Right renal cortex interstitium (tissue), 3 donors: ENCODE measurements around the gene HLA-DPB1. TPM values are rescaled to one million over a fixed set of nuclear protein-coding genes. Genes with fewer than 3 reads are reported as not detected.
"Not testable (repeated sequence)": the region's sequence is repeated elsewhere in the genome, so short reads cannot be mapped to it uniquely, and the experiment has no call there.

Source experiments
- DNase-seq, 3 donors: peaks; one replicate each; pipeline ENCODE4 v3.0.0-alpha.2; 2013; ENCODE audit warnings: low read depth in 3 of 3, low spot score in 2 of 3
- polyA plus RNA-seq, 3 donors: library from polyadenylated mRNA; unstranded; fragments of 120-200 nt; gene quantifications; one replicate each; pipeline ENCODE4 v1.2.1, GENCODE V29; 2013; ENCODE audit not compliant: insufficient read length in 3 of 3

Gene HLA-DPB1
- polyA plus RNA-seq, 3 donors = 17.9 to 27.0 (median 20.0) TPM

DNA sequence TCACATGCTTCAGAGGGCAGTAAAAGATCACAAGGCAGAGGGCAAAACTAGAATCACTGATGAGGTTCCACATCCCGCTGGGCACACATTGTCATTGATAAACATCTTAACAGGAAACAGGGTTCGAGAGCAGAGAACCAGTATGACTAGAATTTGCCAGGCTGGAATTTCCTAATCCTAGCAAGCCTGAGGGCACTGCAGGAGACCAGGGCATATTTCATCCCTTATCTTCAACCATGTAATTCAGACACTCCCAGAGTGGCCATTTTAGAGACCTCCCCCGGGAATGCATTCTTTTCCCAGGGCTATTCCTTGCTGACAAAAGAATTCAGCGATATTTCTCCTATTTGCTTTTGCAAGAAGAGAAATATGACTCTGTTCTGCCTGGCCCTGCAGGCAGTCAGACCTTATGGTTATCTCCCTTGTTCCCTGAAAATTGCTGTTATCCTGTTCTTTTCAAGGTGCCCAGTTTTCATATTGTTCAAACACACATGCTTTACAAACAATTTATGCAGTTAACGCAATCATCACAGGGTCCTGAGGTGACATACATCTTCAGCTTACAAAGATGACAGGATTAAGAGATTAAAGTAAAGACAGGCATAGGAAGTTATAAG, 25.4 kb downstream of the HLA-DPB1 start:
- DNase-seq = not testable (repeated sequence)

GRCh38 chr6:33103776-33104175, 28.0 kb downstream of the HLA-DPB1 start:
- no peak for DNase-seq

DNA sequence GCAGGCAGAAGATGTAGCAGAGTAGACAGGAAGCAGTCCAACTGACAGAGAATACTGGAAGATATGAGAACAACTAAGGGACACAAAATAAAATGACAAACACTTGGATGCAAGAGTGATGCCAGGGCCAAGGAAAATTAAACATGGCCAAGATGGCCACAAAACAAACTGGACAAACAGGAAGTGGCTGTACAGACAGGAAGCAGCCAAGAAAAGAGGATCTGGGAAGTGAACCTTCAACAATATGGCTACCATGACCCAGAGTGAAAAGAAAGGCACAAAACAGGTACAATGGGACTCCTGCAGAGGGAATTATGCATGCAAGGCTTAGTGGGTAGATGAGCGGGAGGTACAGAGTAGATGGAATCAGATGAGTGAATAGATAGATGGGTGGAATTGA, 29.1 kb downstream of the HLA-DPB1 start:
- DNase-seq = no peak

- DNase-seq = no peak
Measured at GRCh38 chr6:33105386-33105785, 29.6 kb downstream of the HLA-DPB1 start.

DNA sequence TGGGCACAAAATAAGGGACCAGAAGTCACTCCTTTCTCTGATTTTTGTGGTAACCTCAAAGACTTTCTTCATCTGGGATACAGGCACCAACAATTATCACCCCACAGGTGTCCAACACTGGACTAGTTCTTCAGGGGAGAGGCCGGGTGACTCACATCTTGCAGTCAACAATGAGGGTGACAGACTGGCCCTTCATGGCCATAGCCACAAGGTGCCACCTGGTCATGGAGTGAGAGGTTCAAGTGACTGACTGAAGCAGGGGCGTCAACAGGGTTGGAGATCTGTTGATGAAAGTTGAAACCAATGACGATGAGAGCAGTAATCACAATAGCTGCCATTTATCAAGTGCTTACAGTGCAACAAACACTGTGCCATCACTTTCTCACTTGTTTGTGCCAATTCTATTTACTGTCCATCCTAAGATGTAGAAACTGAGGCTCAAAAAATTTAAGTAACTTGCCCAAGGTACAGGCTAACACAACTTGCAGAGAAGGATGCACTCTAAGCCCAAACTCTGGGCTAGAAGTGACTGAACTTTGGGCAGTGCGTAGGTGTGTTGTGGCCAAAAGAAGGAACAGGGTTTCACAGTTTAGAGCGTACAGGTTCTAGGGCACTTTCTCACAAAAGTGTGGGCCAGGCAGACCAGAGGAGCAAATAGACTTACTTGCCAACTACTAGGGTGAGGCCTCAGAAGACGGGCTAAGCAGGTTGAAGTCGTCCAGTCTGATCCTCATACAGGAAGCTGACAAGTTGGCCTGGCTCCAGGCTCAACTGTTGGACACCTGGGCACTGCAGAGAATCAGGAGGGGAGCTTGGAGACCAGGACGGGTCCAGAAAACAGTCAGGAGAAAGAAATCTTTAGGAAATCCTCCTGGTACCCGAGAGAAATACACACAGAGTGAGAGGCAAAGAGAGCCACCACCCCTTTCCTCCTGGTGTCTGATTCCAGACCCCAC, 30.4 kb downstream of the HLA-DPB1 start:
- DNase-seq = no peak

- DNase-seq = no peak
Measured at GRCh38 chr6:33107641-33108040, 31.9 kb downstream of the HLA-DPB1 start.

GRCh38 chr6:33108307-33108706, 32.5 kb downstream of the HLA-DPB1 start:
- DNase-seq = no peak

DNA sequence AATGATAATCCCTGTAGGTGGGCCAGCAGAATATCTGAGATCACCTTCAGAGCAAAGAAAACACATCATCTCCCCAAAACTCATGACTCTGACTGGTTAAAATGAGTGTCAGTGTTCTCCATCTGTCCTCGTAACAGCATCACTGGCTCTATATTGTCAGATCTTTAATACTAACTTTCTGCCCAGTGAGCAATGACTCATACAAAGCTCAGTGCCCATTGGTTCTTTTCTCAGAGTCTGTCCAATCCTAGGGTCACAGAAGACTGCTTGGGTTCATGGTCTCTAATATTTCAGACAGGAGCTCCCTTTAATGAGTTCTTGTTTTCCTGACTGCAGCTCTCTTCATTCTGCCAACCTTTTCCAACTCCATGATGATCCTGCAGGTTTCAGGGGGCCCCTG, 36.4 kb downstream of the HLA-DPB1 start:
- DNase-seq = no peak

- DNase-seq = no peak
Measured at GRCh38 chr6:33113755-33114154, 38.0 kb downstream of the HLA-DPB1 start.

DNA sequence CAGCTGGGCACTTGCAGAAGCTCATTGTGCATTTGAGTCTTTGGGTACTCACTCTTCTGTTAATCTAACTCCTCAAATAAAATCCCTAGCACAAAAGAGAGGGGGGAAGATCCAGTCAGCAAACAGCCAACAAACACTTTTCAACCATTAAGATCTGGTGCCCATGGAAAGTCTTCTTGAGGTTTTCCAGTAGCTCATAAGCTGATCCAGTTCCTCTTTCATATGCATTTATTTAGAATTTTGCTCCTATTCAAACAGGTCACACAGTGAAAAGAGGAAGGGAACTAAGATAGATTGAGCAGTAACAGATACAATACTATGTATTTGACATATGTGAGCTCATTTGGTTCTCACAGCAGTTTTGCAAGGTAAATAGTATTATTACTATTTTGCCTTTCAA, 38.6 kb downstream of the HLA-DPB1 start:
- DNase-seq = no peak

GRCh38 chr6:33116417-33116816, 40.6 kb downstream of the HLA-DPB1 start:
- no peak for DNase-seq

- DNase-seq = no peak
Measured at GRCh38 chr6:33116841-33117711, 41.3 kb downstream of the HLA-DPB1 start.

- no peak for DNase-seq
Measured at GRCh38 chr6:33117811-33118277, 42.1 kb downstream of the HLA-DPB1 start.

DNA sequence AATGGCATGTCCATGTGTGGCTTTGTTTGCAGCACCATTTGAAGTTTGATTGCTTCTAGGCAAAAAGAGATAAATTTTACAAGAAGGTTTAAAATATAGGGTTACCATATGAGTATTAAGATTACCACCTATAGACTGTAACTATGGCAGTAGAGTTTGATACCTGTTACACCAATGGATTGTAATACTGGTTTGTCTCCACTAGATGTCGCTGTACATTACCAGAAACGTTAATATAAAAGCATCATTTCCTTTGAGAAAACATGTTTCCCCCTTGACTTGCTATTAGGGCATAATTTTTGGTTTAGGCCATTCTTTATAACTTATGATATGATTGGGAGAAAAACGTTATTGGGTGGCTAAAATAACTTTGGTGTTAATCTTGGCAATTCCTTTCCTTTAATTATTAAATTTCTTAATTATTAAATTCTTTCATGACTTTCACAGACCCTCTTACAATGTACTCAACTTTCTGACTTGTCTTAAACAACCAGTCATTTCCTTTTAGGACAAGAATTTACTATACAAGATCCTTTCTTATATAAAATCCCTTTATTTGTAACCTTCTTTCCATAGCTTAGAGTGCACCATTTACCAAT, 42.8 kb downstream of the HLA-DPB1 start:
- peak in 1 of 3 donors; percentile 21 for DNase-seq

DNA sequence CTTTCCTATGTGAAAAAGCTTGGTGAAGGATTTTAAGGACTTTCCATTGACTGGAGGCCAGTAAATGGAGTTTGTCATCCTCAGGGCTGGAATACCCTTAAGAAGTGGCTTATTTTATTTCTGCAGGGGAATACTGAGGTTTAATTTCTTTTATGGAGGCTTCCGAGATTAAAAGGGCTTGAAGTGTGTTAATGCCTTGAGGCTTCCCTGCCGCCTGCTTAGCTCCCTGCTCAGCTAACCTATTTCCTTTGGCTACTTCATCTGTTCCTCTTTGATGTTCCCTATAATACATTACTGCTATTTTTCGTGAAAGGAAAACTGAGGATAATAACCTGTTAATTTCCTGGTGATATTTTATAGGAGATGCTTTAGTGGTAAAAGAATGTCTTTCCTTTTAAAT, 44.2 kb downstream of the HLA-DPB1 start:
- no peak for DNase-seq

DNA sequence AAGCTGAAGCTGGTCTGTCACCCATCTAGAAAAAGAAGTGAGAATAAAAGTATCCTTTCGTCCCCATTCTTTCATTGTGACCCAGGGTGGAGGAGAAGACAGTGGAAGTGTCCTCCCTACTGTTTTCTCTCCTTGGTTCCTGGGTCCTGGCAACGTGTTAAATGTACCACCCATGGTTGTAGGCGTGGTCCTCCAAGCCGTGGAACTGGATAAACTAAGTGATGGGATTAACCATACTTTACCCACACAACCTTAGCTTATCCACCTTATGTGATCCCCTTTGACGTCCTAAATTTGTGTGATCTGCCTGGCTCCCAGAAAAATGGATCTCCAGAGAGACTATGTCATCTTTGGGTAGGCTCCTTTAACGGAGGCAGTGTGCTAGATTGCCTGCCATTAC, 47.4 kb downstream of the HLA-DPB1 start:
- DNase-seq = no peak

GRCh38 chr6:33123732-33124524, 48.1 kb downstream of the HLA-DPB1 start:
- no peak for DNase-seq

DNA sequence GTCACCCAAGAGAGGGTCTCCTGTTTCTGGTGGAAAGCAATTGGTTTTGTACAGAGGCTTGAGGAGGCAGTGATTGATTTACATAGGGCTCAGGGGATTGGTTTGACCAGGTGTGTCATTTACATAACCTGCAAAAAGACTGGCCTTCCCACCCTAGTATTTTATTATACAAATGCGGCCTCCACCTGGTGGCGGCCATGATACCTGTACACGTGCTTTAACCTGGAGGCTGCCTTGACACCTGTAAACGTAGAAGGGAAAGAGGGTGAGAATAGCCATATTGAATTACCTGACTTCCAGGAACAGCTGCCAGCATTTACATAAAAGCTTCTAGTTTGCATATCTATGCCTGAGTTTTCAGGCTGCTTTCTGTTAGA, 48.7 kb downstream of the HLA-DPB1 start:
- no peak for DNase-seq

GRCh38 chr6:33124947-33125346, 49.2 kb downstream of the HLA-DPB1 start:
- DNase-seq = no peak
